GM12872 (cell line): ENCODE results near the gene TRIO.

Experiments
- TF ChIP-seq, protein P1 (sequence below): IDR thresholded peaks from 3 replicates; pipeline ENCODE4 v1.5.1; 2011; ENCODE audit warnings: low read depth, mild to moderate bottlenecking, low read length, moderate library complexity; ENCODE audit not compliant: insufficient read depth

TRIO gene

DNA sequence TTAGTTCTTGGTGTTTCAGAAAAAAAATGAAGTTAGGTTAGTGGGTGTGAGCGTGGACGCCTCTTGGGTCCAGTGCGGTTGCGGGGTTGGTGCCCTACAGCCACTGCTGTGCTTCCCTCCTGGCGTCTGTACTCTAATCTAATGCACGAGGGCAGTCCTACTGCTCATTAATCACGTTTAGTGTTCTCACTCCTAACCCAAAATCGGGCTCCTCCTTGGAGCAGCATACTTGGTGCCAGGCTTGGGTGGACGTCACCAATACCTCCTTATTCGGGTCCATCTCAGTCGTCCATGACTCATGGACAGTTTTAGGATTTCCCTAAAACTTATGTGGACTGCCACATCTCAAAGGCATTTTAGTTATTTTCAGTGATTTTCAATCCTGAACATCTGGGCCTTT lies 41.6 kb downstream of the TRIO start:
- TF ChIP-seq, protein P1, sequence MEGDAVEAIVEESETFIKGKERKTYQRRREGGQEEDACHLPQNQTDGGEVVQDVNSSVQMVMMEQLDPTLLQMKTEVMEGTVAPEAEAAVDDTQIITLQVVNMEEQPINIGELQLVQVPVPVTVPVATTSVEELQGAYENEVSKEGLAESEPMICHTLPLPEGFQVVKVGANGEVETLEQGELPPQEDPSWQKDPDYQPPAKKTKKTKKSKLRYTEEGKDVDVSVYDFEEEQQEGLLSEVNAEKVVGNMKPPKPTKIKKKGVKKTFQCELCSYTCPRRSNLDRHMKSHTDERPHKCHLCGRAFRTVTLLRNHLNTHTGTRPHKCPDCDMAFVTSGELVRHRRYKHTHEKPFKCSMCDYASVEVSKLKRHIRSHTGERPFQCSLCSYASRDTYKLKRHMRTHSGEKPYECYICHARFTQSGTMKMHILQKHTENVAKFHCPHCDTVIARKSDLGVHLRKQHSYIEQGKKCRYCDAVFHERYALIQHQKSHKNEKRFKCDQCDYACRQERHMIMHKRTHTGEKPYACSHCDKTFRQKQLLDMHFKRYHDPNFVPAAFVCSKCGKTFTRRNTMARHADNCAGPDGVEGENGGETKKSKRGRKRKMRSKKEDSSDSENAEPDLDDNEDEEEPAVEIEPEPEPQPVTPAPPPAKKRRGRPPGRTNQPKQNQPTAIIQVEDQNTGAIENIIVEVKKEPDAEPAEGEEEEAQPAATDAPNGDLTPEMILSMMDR: no peak

GRCh38 chr5:14185326-14186058 lies 42.4 kb downstream of the TRIO start:
- TF ChIP-seq, protein P1: no peak

DNA sequence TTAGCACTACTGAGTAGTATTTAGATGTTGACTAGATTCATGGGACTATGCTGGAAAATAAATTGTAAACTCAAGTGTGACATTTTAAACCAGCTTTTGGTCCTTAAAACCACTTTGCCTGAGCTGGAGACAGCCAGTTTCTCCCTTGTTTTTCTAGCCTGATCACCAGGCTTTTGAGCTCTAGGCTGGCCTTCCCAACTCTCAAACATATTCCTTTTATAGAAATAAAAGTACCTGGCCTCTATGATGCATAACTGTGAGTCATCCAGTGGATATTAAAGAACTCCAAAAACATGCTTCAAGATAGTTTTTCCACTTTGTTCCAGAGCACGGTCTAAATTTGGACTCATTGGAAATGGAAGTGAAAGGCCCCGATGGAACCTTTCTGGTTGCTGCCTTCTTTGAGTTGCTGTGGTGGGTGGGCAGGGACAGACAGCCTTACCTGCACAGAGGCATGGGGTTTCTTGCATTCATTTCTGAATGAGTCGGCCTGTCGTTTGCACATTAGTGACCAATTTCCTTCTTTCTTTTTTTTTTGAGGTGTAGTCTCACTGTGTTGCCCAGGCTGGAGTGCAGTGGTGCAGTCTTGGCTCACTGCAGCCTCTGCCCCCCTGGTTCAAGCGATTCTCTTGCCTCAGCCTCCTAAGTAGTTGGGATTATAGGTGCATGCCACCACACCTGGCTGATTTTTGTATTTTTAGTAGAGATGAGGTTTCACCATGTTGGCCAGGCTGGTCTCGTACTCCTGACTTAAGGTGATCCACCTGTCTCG lies 43.1 kb downstream of the TRIO start:
- TF ChIP-seq, protein P1: no peak

DNA sequence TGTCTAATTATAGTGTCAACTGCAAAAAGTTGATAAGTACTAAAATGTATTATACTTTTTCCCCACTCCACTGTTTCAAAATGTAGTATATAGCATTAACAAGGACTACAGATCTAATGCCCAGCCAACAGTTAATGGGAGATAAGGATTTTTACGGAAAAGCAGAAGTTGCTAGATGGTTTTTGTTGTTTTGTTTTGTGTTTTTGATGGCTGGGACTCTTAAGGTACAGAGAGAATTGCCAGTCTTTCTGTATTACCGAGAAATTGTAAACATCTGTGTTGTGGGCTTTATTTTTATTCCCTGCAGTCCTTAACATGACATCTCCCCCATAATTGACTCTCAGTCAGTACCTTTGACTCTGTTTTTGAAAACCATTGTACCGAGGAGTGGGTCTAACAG lies 44.0 kb downstream of the TRIO start:
- TF ChIP-seq, protein P1: no peak

DNA sequence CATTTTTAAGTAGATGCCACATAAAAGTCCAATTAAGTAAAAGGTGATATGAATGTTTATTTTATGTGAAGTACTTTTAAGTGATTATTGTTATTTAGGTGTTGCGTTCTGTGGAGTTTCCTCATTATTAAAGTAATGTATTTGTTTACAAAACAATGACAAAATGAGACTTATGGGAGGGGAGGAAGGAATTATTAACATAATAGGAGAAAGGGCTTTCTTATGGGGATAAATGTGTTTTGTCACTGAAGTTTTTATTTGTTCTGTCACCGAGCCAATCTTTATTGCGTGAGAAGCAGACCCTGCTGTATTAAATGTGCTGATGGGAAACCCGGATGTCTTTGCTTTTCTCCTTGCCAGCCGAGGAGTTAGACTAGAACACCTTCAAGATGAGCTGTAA lies 44.5 kb downstream of the TRIO start:
- TF ChIP-seq, protein P1: no peak

- TF ChIP-seq, protein P1: no peak
Observed at GRCh38 chr5:14188778-14189177, 45.6 kb downstream of the TRIO start.

DNA sequence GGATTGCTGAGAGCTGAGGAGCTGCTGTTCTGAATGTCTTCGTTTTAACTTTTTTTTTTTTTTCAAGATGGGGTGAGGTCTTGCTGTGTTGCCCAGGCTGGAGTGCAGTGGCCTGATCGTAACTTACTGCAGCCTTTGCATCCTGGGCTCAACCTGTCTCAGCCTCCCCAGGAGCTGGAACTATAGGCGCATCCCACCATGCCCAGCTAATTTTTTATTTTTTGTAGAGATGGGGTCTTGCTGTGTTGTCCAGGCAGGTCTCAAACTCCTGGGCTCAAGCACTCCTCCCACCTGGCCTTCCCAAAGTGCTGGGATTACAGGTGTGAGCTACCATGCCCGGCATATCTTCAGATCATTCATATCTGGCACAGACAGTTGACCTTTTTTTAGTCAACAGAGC lies 46.5 kb downstream of the TRIO start:
- TF ChIP-seq, protein P1: no peak
